DMS 273 (cell line): ENCODE data around the gene PAX8.

Source experiments
- DNase-seq: peaks from one replicate; lab custom pipeline; 2025; ENCODE audit not compliant: unreplicated experiment; lab: John Stamatoyannopoulos, UW

Gene PAX8

GRCh38 chr2:113209011-113209645, 69.6 kb downstream of the PAX8 start:
- DNase-seq = no peak

- DNase-seq = no peak
These were observed 70.3 kb downstream of the PAX8 start for GRCh38 chr2:113208396-113208795.

GRCh38 chr2:113207021-113207420, 71.7 kb downstream of the PAX8 start:
- DNase-seq = no peak

GRCh38 chr2:113206251-113206650, 72.5 kb downstream of the PAX8 start:
- DNase-seq = no peak

- peak; percentile 86 for DNase-seq
These were observed 74.7 kb downstream of the PAX8 start for GRCh38 chr2:113203901-113204519.

GRCh38 chr2:113203217-113203530, 75.5 kb downstream of the PAX8 start:
- DNase-seq = no peak

- DNase-seq = no peak
These were observed 76.2 kb downstream of the PAX8 start for GRCh38 chr2:113202305-113203216.

GRCh38 chr2:113201496-113202304, 77.0 kb downstream of the PAX8 start:
- no peak for DNase-seq

GRCh38 chr2:113200736-113201490, 77.8 kb downstream of the PAX8 start:
- DNase-seq = no peak

- DNase-seq = peak; percentile 46
These were observed 78.5 kb downstream of the PAX8 start for GRCh38 chr2:113200236-113200635.

GRCh38 chr2:113198790-113199612, 79.7 kb downstream of the PAX8 start:
- peak; percentile 95 for DNase-seq

- no peak for DNase-seq
These were observed 80.5 kb downstream of the PAX8 start for GRCh38 chr2:113198048-113198789.

GRCh38 chr2:113197347-113198047, 81.2 kb downstream of the PAX8 start:
- DNase-seq = no peak

GRCh38 chr2:113196839-113197238, 81.9 kb downstream of the PAX8 start:
- DNase-seq = no peak

GRCh38 chr2:113195923-113196501, 82.7 kb downstream of the PAX8 start:
- DNase-seq = no peak

GRCh38 chr2:113192459-113193100, 86.1 kb downstream of the PAX8 start:
- DNase-seq = no peak

GRCh38 chr2:113190871-113191270, 87.8 kb downstream of the PAX8 start:
- no peak for DNase-seq

- DNase-seq = no peak
These were observed 91.0 kb downstream of the PAX8 start for GRCh38 chr2:113187771-113188170.
